Measurements from ENCODE around the gene FNDC5. TPM values are rescaled to one million over a fixed set of nuclear protein-coding genes. Genes with fewer than 3 reads are reported as not detected.

FNDC5 gene
- total and polyA plus RNA-seq, 8 donors = 0.89 to 21.0 (median 6.7) TPM; not detected in 1

GRCh38 chr1:32873484-32873883 is 2.8 kb upstream of the FNDC5 start:
- Histone ChIP-seq H3K4me1 (peaks cover 7 to 44% (median 33%) of the 10 kb centered on the region in 4 donors), H3K36me3 (peaks cover 0 to 3% (median 0%) of the 10 kb centered on the region in 4 donors), H3K9me3 (no peaks in the 10 kb centered on the region), H3K4me3 (no peak overlapping the region), H3K27me3 (peaks cover 0 to 45% (median 32%) of the 10 kb centered on the region in 3 donors), H3K27ac (no peak overlapping the region)
- WGBS, 5 donors = 78 to 82% (median 81%) methylated on average over 5 of the region's 5 CpGs
- DNase-seq = peak in 1 of 2 donors; percentile 21
- TF ChIP-seq POLR2A (IDR thresholded peaks at IDR 0.05) (no peak), EP300 (IDR thresholded peaks at IDR 0.05) (no peak), CTCF (IDR thresholded peaks at IDR 0.05) (no peak), POLR2AphosphoS5 (IDR thresholded peaks at IDR 0.05) (no peak)
- intact Hi-C loops (cut with DNase I; ENCODE audit: low total_unique reads) = no loop called here

- intact Hi-C loops (cut with DNase I; ENCODE audit: low total_unique reads) = no loop called here
- 45 to 66% (median 54%) methylated on average over 7 of the region's 7 CpGs for WGBS, 5 donors
- DNase-seq = no peak
Observed at GRCh38 chr1:32872192-32872460, 1.4 kb upstream of the FNDC5 start.

GRCh38 chr1:32871364-32872191 is 866 bp upstream of the FNDC5 start:
- Histone ChIP-seq H3K4me1 (peaks cover 7 to 34% (median 27%) of the 10 kb centered on the region in 4 donors), H3K27me3 (peaks cover 0 to 39% (median 28%) of the 10 kb centered on the region in 3 donors), H3K4me3 (peak overlapping the region; percentile 50 to 55 (median 54)), H3K36me3 (peaks cover 0 to 15% (median 1%) of the 10 kb centered on the region in 4 donors), H3K9me3 (no peaks in the 10 kb centered on the region), H3K27ac (peak overlapping the region in 1 of 5 donors; percentile 62)
- intact Hi-C loops (cut with DNase I; ENCODE audit: low total_unique reads) = no loop called here
- peak in 1 of 2 donors; percentile 63 for DNase-seq
- WGBS, 5 donors = 39 to 56% (median 50%) methylated on average over 13 of the region's 13 CpGs
- TF ChIP-seq POLR2A (IDR thresholded peaks at IDR 0.05) (no peak), EP300 (IDR thresholded peaks at IDR 0.05) (no peak), POLR2AphosphoS5 (IDR thresholded peaks at IDR 0.05) (no peak), CTCF (IDR thresholded peaks at IDR 0.05) (no peak)

More at GRCh38 chr1:32872192-32872460, 1.4 kb upstream of the FNDC5 start:
- no peak overlapping the region for H3K27ac ChIP-seq
- no peak for TF ChIP-seq EP300 (IDR thresholded peaks at IDR 0.05)
- no peak for TF ChIP-seq CTCF (IDR thresholded peaks at IDR 0.05)
- no peak for TF ChIP-seq POLR2AphosphoS5 (IDR thresholded peaks at IDR 0.05)
- no peak for TF ChIP-seq POLR2A (IDR thresholded peaks at IDR 0.05)
- peak overlapping the region in 1 of 4 donors; percentile 19 for H3K4me3 ChIP-seq
- peaks cover 7 to 36% (median 28%) of the 10 kb centered on the region in 4 donors for H3K4me1 ChIP-seq
- peaks cover 0 to 39% (median 32%) of the 10 kb centered on the region in 3 donors for H3K27me3 ChIP-seq
- H3K9me3 ChIP-seq = no peaks in the 10 kb centered on the region
- peaks cover 0 to 15% (median 1%) of the 10 kb centered on the region in 4 donors for H3K36me3 ChIP-seq

GRCh38 chr1:32869923-32870614 is 643 bp downstream of the FNDC5 start:
- Histone ChIP-seq H3K4me1 (peaks cover 12 to 45% (median 31%) of the 10 kb centered on the region in 4 donors), H3K4me3 (peak overlapping the region; percentile 39 to 54 (median 46)), H3K27ac (peak overlapping the region in 1 of 5 donors; percentile 66), H3K27me3 (peaks cover 0 to 39% (median 24%) of the 10 kb centered on the region in 3 donors), H3K9me3 (no peaks in the 10 kb centered on the region), H3K36me3 (peaks cover 0 to 15% (median 1%) of the 10 kb centered on the region in 4 donors)
- intact Hi-C loops (cut with DNase I; ENCODE audit: low total_unique reads) = no loop called here
- no peak for DNase-seq
- 55 to 60% (median 57%) methylated on average over 13 to 16 of the region's 16 CpGs for WGBS, 5 donors
- no peak for TF ChIP-seq CTCF (IDR thresholded peaks at IDR 0.05)
- no peak for TF ChIP-seq EP300 (IDR thresholded peaks at IDR 0.05)
- no peak for TF ChIP-seq POLR2A (IDR thresholded peaks at IDR 0.05)
- TF ChIP-seq POLR2AphosphoS5 (IDR thresholded peaks at IDR 0.05) = no peak
